Right ventricle myocardium inferior (tissue), 1 donor: ENCODE results near the gene EEIG2. TPM values are rescaled to one million over a fixed set of nuclear protein-coding genes. Genes with fewer than 3 reads are reported as not detected.

Source experiments
- ATAC-seq: fragments of 200-7000 bp; cut with Tn5 transposase; one replicate; pipeline ENCODE4 v1.9.1; 2020; ENCODE audit warnings: mild to moderate bottlenecking, moderate library complexity
- DNase-seq: peaks from one replicate; pipeline ENCODE4 v3.0.0; 2021; ENCODE audit errors: missing footprints
- intact Hi-C: fragments of 100-400 bp; cut with DNase I; formaldehyde crosslinking; loops from one replicate; pipeline ENCODE4 v1.11.0; 2022
- total RNA-seq: library from RNA; stranded (reverse); fragmentation: NEBNext Ultra II Directional; extraction: Animal tissue kit (Norgen Biotek cat#: 25700); gene quantifications from one replicate; pipeline ENCODE4 v1.2.1, GENCODE V29; 2021
- donor health status: DM: no; HTN: yes; CAD: no; lungs with severe emphysema.

The EEIG2 gene
- total RNA-seq, 1 donor from 2014 or later = 5.5 TPM

DNA sequence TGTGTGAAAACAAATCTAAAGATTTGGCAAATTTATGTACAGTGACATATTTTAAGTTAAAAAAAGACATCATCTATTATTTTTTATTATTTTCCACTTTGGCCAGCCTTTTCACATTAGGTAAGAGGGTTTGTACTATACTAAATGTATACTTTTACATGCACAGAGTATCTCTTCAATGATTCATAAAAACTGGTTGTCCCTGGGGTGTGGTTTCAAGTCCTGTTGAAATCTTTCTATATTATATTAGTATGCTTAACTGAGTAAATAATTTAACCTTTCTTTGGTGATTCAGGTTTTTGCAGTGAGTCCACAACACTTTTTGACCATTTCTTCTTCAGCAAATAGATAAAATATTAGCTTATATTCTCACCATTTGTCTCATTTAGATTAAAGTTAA is 45.7 kb downstream of the EEIG2 start:
- intact Hi-C loops = no loop called here
- DNase-seq (no peak), ATAC-seq (no peak)

- intact Hi-C loops = no loop called here
- DNase-seq = no peak
- ATAC-seq = no peak
Measured at GRCh38 chr1:108606478-108606877, 46.6 kb downstream of the EEIG2 start.

DNA sequence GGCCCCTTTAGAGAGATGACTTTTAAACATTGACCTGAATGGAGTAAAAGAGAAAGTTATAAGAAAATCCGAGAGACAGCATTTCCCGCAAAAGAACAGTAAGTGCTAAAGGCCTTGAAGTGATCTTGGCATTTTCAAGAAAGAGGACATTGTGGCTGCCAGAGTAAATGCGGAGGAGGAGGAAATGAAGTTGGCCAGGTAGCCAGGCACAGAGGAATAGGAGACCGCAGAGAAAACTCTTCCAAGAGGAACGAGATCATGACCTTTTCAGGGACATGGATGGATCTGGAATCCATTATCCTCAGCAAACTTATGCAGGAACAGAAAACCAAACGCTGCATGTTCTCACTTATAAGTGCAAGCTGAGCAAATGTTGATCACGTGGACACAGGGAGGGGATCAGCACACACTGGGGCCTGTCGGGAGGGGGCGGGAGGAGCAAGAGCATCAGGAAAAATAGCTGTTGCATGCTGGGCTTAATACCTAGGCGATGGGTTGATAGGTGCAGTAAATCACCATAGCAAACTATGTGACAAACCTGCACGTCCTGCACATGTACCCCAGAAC is 49.7 kb downstream of the EEIG2 start:
- intact Hi-C loops = no loop called here
- ATAC-seq (peak; percentile 69), DNase-seq (no peak)

Other genes with a start within 250 kb of the EEIG2 start
- not detected for gene NBPF6, start 109.8 kb upstream of the EEIG2 start, total RNA-seq
- 1.1 TPM for gene HENMT1, start 101.0 kb downstream of the EEIG2 start, total RNA-seq
- 16.9 TPM for gene PRPF38B, start 132.2 kb downstream of the EEIG2 start, total RNA-seq
- gene FNDC7, start 152.8 kb downstream of the EEIG2 start, total RNA-seq = not detected
- 24.1 TPM for gene STXBP3, start 186.6 kb downstream of the EEIG2 start, total RNA-seq